ENCODE data around the gene IPO11.

Gene IPO11

DNA sequence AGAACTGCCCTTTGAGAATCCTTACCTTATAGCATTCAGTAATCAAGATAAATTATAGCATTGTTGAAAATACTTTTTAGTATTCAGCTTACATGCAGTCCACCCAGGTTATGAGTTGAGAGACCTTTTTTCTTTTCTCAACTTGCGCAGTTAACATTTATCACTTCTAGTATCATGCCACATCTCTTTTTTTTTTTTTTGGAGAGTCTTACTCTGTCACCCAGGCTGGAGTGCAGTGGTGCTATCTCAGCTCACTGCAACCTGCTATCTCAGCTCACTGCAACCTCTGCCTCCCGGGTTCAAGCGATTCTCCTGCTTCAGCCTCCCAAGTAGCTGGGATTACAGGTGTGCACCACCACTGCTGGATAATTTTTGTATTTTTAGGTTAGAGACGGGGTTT lies 195.1 kb downstream of the IPO11 start:
- ATAC-seq: no peak
- TF ChIP-seq RARB (CRISPR knock-in tag; IDR thresholded peaks at IDR 0.05) (no peak), CREB5 (CRISPR knock-in tag; IDR thresholded peaks at IDR 0.05; ENCODE audit: low read depth) (no peak), ZNF8 (CRISPR knock-in tag; IDR thresholded peaks at IDR 0.05) (no peak), TCF4 (CRISPR knock-in tag; IDR thresholded peaks at IDR 0.05; ENCODE audit: borderline replicate concordance) (no peak), ZC3H10 (CRISPR knock-in tag; IDR thresholded peaks at IDR 0.05) (no peak), ARNTL (CRISPR knock-in tag; IDR thresholded peaks at IDR 0.05; ENCODE audit: borderline replicate concordance, low read depth) (no peak)
- TF ChIP-seq, protein P1, sequence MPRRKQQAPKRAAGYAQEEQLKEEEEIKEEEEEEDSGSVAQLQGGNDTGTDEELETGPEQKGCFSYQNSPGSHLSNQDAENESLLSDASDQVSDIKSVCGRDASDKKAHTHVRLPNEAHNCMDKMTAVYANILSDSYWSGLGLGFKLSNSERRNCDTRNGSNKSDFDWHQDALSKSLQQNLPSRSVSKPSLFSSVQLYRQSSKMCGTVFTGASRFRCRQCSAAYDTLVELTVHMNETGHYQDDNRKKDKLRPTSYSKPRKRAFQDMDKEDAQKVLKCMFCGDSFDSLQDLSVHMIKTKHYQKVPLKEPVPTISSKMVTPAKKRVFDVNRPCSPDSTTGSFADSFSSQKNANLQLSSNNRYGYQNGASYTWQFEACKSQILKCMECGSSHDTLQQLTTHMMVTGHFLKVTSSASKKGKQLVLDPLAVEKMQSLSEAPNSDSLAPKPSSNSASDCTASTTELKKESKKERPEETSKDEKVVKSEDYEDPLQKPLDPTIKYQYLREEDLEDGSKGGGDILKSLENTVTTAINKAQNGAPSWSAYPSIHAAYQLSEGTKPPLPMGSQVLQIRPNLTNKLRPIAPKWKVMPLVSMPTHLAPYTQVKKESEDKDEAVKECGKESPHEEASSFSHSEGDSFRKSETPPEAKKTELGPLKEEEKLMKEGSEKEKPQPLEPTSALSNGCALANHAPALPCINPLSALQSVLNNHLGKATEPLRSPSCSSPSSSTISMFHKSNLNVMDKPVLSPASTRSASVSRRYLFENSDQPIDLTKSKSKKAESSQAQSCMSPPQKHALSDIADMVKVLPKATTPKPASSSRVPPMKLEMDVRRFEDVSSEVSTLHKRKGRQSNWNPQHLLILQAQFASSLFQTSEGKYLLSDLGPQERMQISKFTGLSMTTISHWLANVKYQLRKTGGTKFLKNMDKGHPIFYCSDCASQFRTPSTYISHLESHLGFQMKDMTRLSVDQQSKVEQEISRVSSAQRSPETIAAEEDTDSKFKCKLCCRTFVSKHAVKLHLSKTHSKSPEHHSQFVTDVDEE (CRISPR knock-in tag; IDR thresholded peaks at IDR 0.05): no peak

DNA sequence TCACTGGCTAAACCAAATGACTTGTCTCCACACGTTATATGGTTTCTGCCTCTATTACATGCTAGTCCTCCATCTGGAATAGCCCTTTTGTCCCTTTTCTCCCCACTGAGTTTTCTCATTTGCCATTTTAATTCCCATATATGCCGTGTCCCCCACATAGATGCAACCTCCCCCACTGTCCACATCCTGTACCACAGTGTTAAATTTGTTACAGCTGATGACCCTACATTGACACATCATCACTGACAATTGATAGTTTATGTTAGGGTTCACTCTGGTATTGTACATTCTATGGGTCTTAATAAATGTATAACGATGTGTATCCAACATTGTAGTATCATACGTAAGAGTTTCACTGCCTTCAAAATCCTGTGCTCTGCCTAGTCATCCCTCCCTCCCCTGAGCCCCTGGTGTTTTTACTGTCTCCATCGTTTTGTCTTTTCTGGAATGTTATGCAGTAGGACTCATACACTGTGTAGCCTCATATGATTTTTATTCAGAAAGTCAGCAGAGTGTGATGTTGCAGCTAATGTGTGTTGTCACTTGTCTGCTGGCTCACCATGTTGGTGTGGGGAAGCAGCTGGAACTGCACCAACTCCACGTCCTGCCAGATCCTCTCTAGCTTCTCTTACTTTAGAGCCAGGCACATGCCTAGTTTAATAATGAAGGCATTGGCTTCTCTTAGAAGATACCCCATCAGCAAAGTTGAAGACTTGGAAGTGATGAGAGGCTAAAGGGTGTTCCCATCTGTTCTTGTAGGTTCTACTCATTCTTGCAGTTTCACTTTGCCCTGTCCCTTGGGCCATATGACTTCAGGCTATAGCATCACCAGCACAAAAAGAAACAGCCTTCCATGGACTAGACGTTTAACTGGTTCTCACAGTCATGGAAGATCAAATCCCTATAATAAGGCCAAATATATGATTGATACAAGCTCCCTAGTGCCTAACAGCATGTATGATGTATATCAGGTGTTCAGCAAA lies 196.3 kb downstream of the IPO11 start:
- TF ChIP-seq, protein P2, sequence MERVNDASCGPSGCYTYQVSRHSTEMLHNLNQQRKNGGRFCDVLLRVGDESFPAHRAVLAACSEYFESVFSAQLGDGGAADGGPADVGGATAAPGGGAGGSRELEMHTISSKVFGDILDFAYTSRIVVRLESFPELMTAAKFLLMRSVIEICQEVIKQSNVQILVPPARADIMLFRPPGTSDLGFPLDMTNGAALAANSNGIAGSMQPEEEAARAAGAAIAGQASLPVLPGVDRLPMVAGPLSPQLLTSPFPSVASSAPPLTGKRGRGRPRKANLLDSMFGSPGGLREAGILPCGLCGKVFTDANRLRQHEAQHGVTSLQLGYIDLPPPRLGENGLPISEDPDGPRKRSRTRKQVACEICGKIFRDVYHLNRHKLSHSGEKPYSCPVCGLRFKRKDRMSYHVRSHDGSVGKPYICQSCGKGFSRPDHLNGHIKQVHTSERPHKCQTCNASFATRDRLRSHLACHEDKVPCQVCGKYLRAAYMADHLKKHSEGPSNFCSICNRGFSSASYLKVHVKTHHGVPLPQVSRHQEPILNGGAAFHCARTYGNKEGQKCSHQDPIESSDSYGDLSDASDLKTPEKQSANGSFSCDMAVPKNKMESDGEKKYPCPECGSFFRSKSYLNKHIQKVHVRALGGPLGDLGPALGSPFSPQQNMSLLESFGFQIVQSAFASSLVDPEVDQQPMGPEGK (CRISPR knock-in tag; IDR thresholded peaks at IDR 0.05; ENCODE audit: borderline replicate concordance): no peak
- TF ChIP-seq OSR1 (CRISPR knock-in tag; IDR thresholded peaks at IDR 0.05): no peak
- TF ChIP-seq ESRRG (CRISPR knock-in tag; IDR thresholded peaks at IDR 0.05): no peak
- TF ChIP-seq ISL1 (CRISPR knock-in tag; IDR thresholded peaks at IDR 0.05): no peak
- no peak for TF ChIP-seq TCF4 (CRISPR knock-in tag; IDR thresholded peaks at IDR 0.05; ENCODE audit: borderline replicate concordance)
- no peak for TF ChIP-seq PPARA (CRISPR knock-in tag; IDR thresholded peaks at IDR 0.05; ENCODE audit: borderline replicate concordance)
- TF ChIP-seq ARNTL (CRISPR knock-in tag; IDR thresholded peaks at IDR 0.05; ENCODE audit: borderline replicate concordance, low read depth): no peak
- TF ChIP-seq SNAI2 (CRISPR knock-in tag; IDR thresholded peaks at IDR 0.05): no peak
- ATAC-seq: no peak

- ATAC-seq: no peak
- TF ChIP-seq ZNF70 (CRISPR knock-in tag; IDR thresholded peaks at IDR 0.05) (no peak), ISL1 (CRISPR knock-in tag; IDR thresholded peaks at IDR 0.05) (no peak), ZC3H10 (CRISPR knock-in tag; IDR thresholded peaks at IDR 0.05) (no peak), ARNTL (CRISPR knock-in tag; IDR thresholded peaks at IDR 0.05; ENCODE audit: borderline replicate concordance, low read depth) (no peak), ZFP3 (CRISPR knock-in tag; IDR thresholded peaks at IDR 0.05) (no peak), ESRRG (CRISPR knock-in tag; IDR thresholded peaks at IDR 0.05) (no peak), SNAI2 (CRISPR knock-in tag; IDR thresholded peaks at IDR 0.05) (no peak), ZNF565 (CRISPR knock-in tag; conservative IDR thresholded peaks at IDR 0.05; ENCODE audit: low read depth) (no peak), PPARA (CRISPR knock-in tag; IDR thresholded peaks at IDR 0.05; ENCODE audit: borderline replicate concordance) (no peak), GLIS3 (CRISPR knock-in tag; IDR thresholded peaks at IDR 0.05) (no peak), TCF4 (CRISPR knock-in tag; IDR thresholded peaks at IDR 0.05; ENCODE audit: borderline replicate concordance) (no peak), OSR1 (CRISPR knock-in tag; IDR thresholded peaks at IDR 0.05) (no peak), CREB5 (CRISPR knock-in tag; IDR thresholded peaks at IDR 0.05; ENCODE audit: low read depth) (no peak), ZNF8 (CRISPR knock-in tag; IDR thresholded peaks at IDR 0.05) (no peak), POU6F1 (CRISPR knock-in tag; IDR thresholded peaks at IDR 0.05; ENCODE audit: borderline replicate concordance, low read depth) (no peak)
- TF ChIP-seq, protein P2 (CRISPR knock-in tag; IDR thresholded peaks at IDR 0.05; ENCODE audit: borderline replicate concordance): no peak
- TF ChIP-seq, protein P1 (CRISPR knock-in tag; IDR thresholded peaks at IDR 0.05): no peak
These were observed 201.8 kb downstream of the IPO11 start for GRCh38 chr5:62614355-62614754.
